GM12864 (cell line): Measurements from ENCODE around the gene PERP.

Source experiments
- DNase-seq: peaks from one replicate; pipeline ENCODE4 v3.0.0-alpha.2; 2011; ENCODE audit warnings: low read depth
- H3K4me3 ChIP-seq: 2 replicates; pipeline ENCODE4 v1.5.1; 2011; ENCODE audit warnings: mild to moderate bottlenecking, low read depth, low read length, control low read depth
- CTCF ChIP-seq: IDR thresholded peaks from 2 replicates; pipeline ENCODE4 v1.5.1; 2011; ENCODE audit warnings: low read depth, mild to moderate bottlenecking, moderate library complexity, low read length, control low read depth, inconsistent platforms; ENCODE audit errors: missing control alignments

PERP gene

GRCh38 chr6:138105446-138105845 is 1.8 kb downstream of the PERP start:
- no peak overlapping the region for H3K4me3 ChIP-seq
- no peak for TF ChIP-seq CTCF
- DNase-seq, result no peak

- DNase-seq, result no peak
- TF ChIP-seq CTCF, result no peak
- no peak overlapping the region for H3K4me3 ChIP-seq
Measured at GRCh38 chr6:138104618-138105213, 2.5 kb downstream of the PERP start.

- no peak for TF ChIP-seq CTCF
- no peak for DNase-seq
- no peak overlapping the region for H3K4me3 ChIP-seq
Measured at GRCh38 chr6:138103871-138104270, 3.3 kb downstream of the PERP start.

GRCh38 chr6:138101946-138102731 is 5.1 kb downstream of the PERP start:
- no peak overlapping the region for H3K4me3 ChIP-seq
- TF ChIP-seq CTCF, result no peak
- DNase-seq, result no peak

GRCh38 chr6:138099832-138100231 is 7.4 kb downstream of the PERP start:
- TF ChIP-seq CTCF, result no peak
- H3K4me3 ChIP-seq, result no peak overlapping the region
- DNase-seq, result no peak

- no peak for DNase-seq
- TF ChIP-seq CTCF, result no peak
- H3K4me3 ChIP-seq, result no peak overlapping the region
Measured at GRCh38 chr6:138098306-138098705, 8.9 kb downstream of the PERP start.

- H3K4me3 ChIP-seq, result no peak overlapping the region
- no peak for DNase-seq
- TF ChIP-seq CTCF, result no peak
Measured at GRCh38 chr6:138094260-138094659, 13.0 kb downstream of the PERP start.
